DOHH2 (cell line): ENCODE measurements around the gene GAK.
"Not testable (repeated sequence)": the region's sequence is repeated elsewhere in the genome, so short reads cannot be mapped to it uniquely, and the experiment has no call there.

Experiments
- CTCF ChIP-seq: fragments of 200-600 bp; sonication (generic); IDR thresholded peaks from one replicate; pipeline ENCODE4 v1.5.1; 2014; ENCODE audit warnings: antibody characterized with exemption, mild to moderate bottlenecking, low read depth, low read length; ENCODE audit not compliant: poor library complexity, severe bottlenecking
- EZH2phosphoT487 ChIP-seq: fragments of 200-600 bp; sonication (generic); IDR thresholded peaks from 2 replicates; pipeline ENCODE4 v1.6.1; 2017; ENCODE audit warnings: borderline replicate concordance, mild to moderate bottlenecking, antibody characterized with exemption, low read length, moderate library complexity, mixed read lengths

- TF ChIP-seq CTCF, EZH2phosphoT487: not testable (repeated sequence)
These were observed 125.1 kb downstream of the GAK start for GRCh38 chr4:806979-807378.
